GM04504 (cell line): Measurements from ENCODE around the gene JAG2.
"Not testable (repeated sequence)": the region's sequence is repeated elsewhere in the genome, so short reads cannot be mapped to it uniquely, and the experiment has no call there.

Experiments used
- DNase-seq: peaks from one replicate; pipeline ENCODE4 v3.0.0-alpha.2; 2012; ENCODE audit warnings: low read depth

Gene JAG2

GRCh38 chr14:105116451-105117256, 51.9 kb downstream of the JAG2 start:
- no peak for DNase-seq

- not testable (repeated sequence) for DNase-seq
Measured at GRCh38 chr14:105109243-105109642, 59.3 kb downstream of the JAG2 start.

GRCh38 chr14:105108516-105108864, 60.1 kb downstream of the JAG2 start:
- DNase-seq = no peak

GRCh38 chr14:105107781-105108515, 60.6 kb downstream of the JAG2 start:
- no peak for DNase-seq

- no peak for DNase-seq
Measured at GRCh38 chr14:105107351-105107750, 61.2 kb downstream of the JAG2 start.

- no peak for DNase-seq
Measured at GRCh38 chr14:105105158-105105557, 63.4 kb downstream of the JAG2 start.

GRCh38 chr14:105102893-105103292, 65.7 kb downstream of the JAG2 start:
- DNase-seq = no peak

- DNase-seq = no peak
Measured at GRCh38 chr14:105102361-105102870, 66.2 kb downstream of the JAG2 start.

- DNase-seq = no peak
Measured at GRCh38 chr14:105100910-105101309, 67.7 kb downstream of the JAG2 start.

- no peak for DNase-seq
Measured at GRCh38 chr14:105099778-105100177, 68.8 kb downstream of the JAG2 start.

GRCh38 chr14:105098316-105098715, 70.3 kb downstream of the JAG2 start:
- DNase-seq = no peak

- DNase-seq = no peak
Measured at GRCh38 chr14:105097794-105098127, 70.8 kb downstream of the JAG2 start.

GRCh38 chr14:105096206-105096875, 72.2 kb downstream of the JAG2 start:
- DNase-seq = no peak

- no peak for DNase-seq
Measured at GRCh38 chr14:105095236-105095805, 73.3 kb downstream of the JAG2 start.

- DNase-seq = no peak
Measured at GRCh38 chr14:105094193-105094907, 74.2 kb downstream of the JAG2 start.

GRCh38 chr14:105093431-105094192, 75.0 kb downstream of the JAG2 start:
- DNase-seq = no peak

GRCh38 chr14:105093038-105093430, 75.5 kb downstream of the JAG2 start:
- DNase-seq = no peak

- no peak for DNase-seq
Measured at GRCh38 chr14:105092171-105093037, 76.2 kb downstream of the JAG2 start.

GRCh38 chr14:105091517-105092170, 76.9 kb downstream of the JAG2 start:
- DNase-seq = no peak
